WTC11 (cell line): ENCODE measurements around the gene SNTB2. TPM values are rescaled to one million over a fixed set of nuclear protein-coding genes. Genes with fewer than 3 reads are reported as not detected.

Experiments
- ATAC-seq: fragments of 200-7000 bp; cut with Tn5 transposase; 2 replicates; pipeline ENCODE4 v1.10.0; 2021; ENCODE audit warnings: mild to moderate bottlenecking, moderate library complexity
- CTCF ChIA-PET: fragments of 300-600 bp; sonication (Branson Sonifier 250); formaldehyde crosslinking; loops from one replicate; lab custom pipeline; 2021; ENCODE audit warnings: antibody characterized with exemption; lab: Charles Lee
- POLR2A ChIA-PET: fragments of 350-600 bp; sonication (Branson Sonifier 250); formaldehyde crosslinking; loops from one replicate; lab custom pipeline; 2021; ENCODE audit warnings: antibody characterized with exemption; lab: Charles Lee
- DNase-seq: peaks from one replicate; pipeline ENCODE4 v3.0.0; 2021; ENCODE audit warnings: low spot score
- H3K27ac Mint-ChIP-seq: 2 replicates; pipeline ENCODE4 v1.8.0; 2021; ENCODE audit warnings: mixed read lengths
- H3K27me3 Mint-ChIP-seq: 2 replicates; pipeline ENCODE4 v1.8.0; 2021; ENCODE audit warnings: low read depth, mild to moderate bottlenecking, moderate library complexity, mixed read lengths
- H3K36me3 Mint-ChIP-seq: 2 replicates; pipeline ENCODE4 v1.8.0; 2021; ENCODE audit warnings: mixed read lengths
- H3K4me1 Mint-ChIP-seq: 2 replicates; pipeline ENCODE4 v1.8.0; 2022; ENCODE audit warnings: mixed read lengths
- H3K4me3 Mint-ChIP-seq: 2 replicates; pipeline ENCODE4 v1.8.0; 2021; ENCODE audit warnings: mild to moderate bottlenecking, moderate library complexity, mixed read lengths
- H3K9me3 Mint-ChIP-seq: 2 replicates; pipeline ENCODE4 v1.8.0; 2021; ENCODE audit warnings: mixed read lengths
- AFF4 ChIP-seq: sonication (generic); formaldehyde crosslinking; IDR thresholded peaks from 2 replicates; pipeline ENCODE4 v1.8.1; 2023; ENCODE audit warnings: mild to moderate bottlenecking, missing genetic modification reagents, borderline replicate concordance
- AR ChIP-seq: fragments of 250-450 bp; sonication (Bioruptor Pico); IDR thresholded peaks from 2 replicates; pipeline ENCODE4 v1.9.0; 2021; ENCODE audit warnings: mild to moderate bottlenecking
- FOXJ3 ChIP-seq: sonication (generic); formaldehyde crosslinking; IDR thresholded peaks from 2 replicates; pipeline ENCODE4 v1.9.0; 2021; ENCODE audit warnings: missing genetic modification reagents, mild to moderate bottlenecking, borderline replicate concordance
- FOXP1 ChIP-seq: sonication (generic); formaldehyde crosslinking; IDR thresholded peaks from 2 replicates; pipeline ENCODE4 v1.8.0; 2022; ENCODE audit warnings: missing genetic modification reagents, mild to moderate bottlenecking, moderate library complexity, borderline replicate concordance
- GABPB1 ChIP-seq: sonication (generic); formaldehyde crosslinking; IDR thresholded peaks from 2 replicates; pipeline ENCODE4 v1.8.1; 2023; ENCODE audit warnings: mild to moderate bottlenecking, missing genetic modification reagents
- HMGXB4 ChIP-seq: sonication (generic); formaldehyde crosslinking; IDR thresholded peaks from 2 replicates; pipeline ENCODE4 v1.8.1; 2023; ENCODE audit warnings: mild to moderate bottlenecking, moderate library complexity, missing genetic modification reagents
- MYBL2 ChIP-seq: sonication (generic); formaldehyde crosslinking; IDR thresholded peaks from 2 replicates; pipeline ENCODE4 v1.8.1; 2023; ENCODE audit warnings: mild to moderate bottlenecking, moderate library complexity, missing genetic modification reagents
- NFE2L1 ChIP-seq: sonication (generic); formaldehyde crosslinking; IDR thresholded peaks from 2 replicates; pipeline ENCODE4 v1.8.1; 2023; ENCODE audit warnings: missing genetic modification reagents
- NFYB ChIP-seq: sonication (generic); formaldehyde crosslinking; conservative IDR thresholded peaks from 2 replicates; pipeline ENCODE4 v1.8.0; 2022; ENCODE audit warnings: low read depth, missing genetic modification reagents
- NR1H2 ChIP-seq: sonication (generic); formaldehyde crosslinking; IDR thresholded peaks from 2 replicates; pipeline ENCODE4 v1.9.0; 2021; ENCODE audit warnings: mild to moderate bottlenecking, moderate library complexity, missing genetic modification reagents
- PREB ChIP-seq: sonication (generic); formaldehyde crosslinking; IDR thresholded peaks from 2 replicates; pipeline ENCODE4 v1.8.1; 2022; ENCODE audit warnings: mild to moderate bottlenecking, missing genetic modification reagents, moderate library complexity, borderline replicate concordance
- PRRX2 ChIP-seq: fragments of 250-450 bp; sonication (Bioruptor Pico); IDR thresholded peaks from 2 replicates; pipeline ENCODE4 v1.8.0; 2021; ENCODE audit warnings: mild to moderate bottlenecking
- SMAD4 ChIP-seq: sonication (generic); formaldehyde crosslinking; IDR thresholded peaks from 2 replicates; pipeline ENCODE4 v1.8.0; 2022; ENCODE audit warnings: mild to moderate bottlenecking, missing genetic modification reagents
- STAT6 ChIP-seq: sonication (generic); formaldehyde crosslinking; conservative IDR thresholded peaks from 2 replicates; pipeline ENCODE4 v1.8.1; 2023; ENCODE audit warnings: mild to moderate bottlenecking, low read depth, missing genetic modification reagents, moderate library complexity
- TEAD1 ChIP-seq: sonication (generic); formaldehyde crosslinking; IDR thresholded peaks from 2 replicates; pipeline ENCODE4 v1.8.0; 2022; ENCODE audit warnings: mild to moderate bottlenecking, missing genetic modification reagents
- USF2 ChIP-seq: sonication (generic); formaldehyde crosslinking; IDR thresholded peaks from 2 replicates; pipeline ENCODE4 v1.8.1; 2023; ENCODE audit warnings: mild to moderate bottlenecking, missing genetic modification reagents, moderate library complexity
- ZNF317 ChIP-seq: sonication (generic); formaldehyde crosslinking; IDR thresholded peaks from 2 replicates; pipeline ENCODE4 v1.8.1; 2023; ENCODE audit warnings: low read depth, mild to moderate bottlenecking, moderate library complexity, missing genetic modification reagents, borderline replicate concordance
- ZNF416 ChIP-seq: fragments of 250-450 bp; sonication (Bioruptor Pico); IDR thresholded peaks from 2 replicates; pipeline ENCODE4 v1.9.0; 2021; ENCODE audit warnings: mild to moderate bottlenecking, inconsistent platforms
- ZNF532 ChIP-seq: fragments of 250-450 bp; sonication (Bioruptor Pico); IDR thresholded peaks from 2 replicates; pipeline ENCODE4 v1.9.0; 2021; ENCODE audit warnings: mild to moderate bottlenecking, borderline replicate concordance
- total RNA-seq: library from RNA; stranded (reverse); gene quantifications from 3 replicates; pipeline ENCODE4 v1.2.3, GENCODE V29; 2021

The SNTB2 gene
- total RNA-seq, 1 experiment from 2014 or later, result 23.7 TPM

GRCh38 chr16:69267633-69268032 is 80.7 kb downstream of the SNTB2 start (continued):
- TF ChIP-seq STAT6 (no peak), ZNF416 (no peak), FOXJ3 (no peak), TEAD1 (CRISPR knock-in tag) (no peak), PRRX2 (no peak), PREB (CRISPR knock-in tag) (no peak), NFE2L1 (CRISPR knock-in tag) (no peak), GABPB1 (CRISPR knock-in tag) (no peak), USF2 (CRISPR knock-in tag) (no peak), AFF4 (CRISPR knock-in tag) (no peak)

GRCh38 chr16:69270395-69270794 is 83.4 kb downstream of the SNTB2 start:
- Mint-ChIP-seq H3K27me3 (no peaks in the 10 kb centered on the region), H3K4me3 (no peak overlapping the region)
- no peak for TF ChIP-seq SMAD4
- TF ChIP-seq ZNF317 (CRISPR knock-in tag), result no peak
- no peak for TF ChIP-seq NFYB (CRISPR knock-in tag)
- no peak for TF ChIP-seq NR1H2 (CRISPR knock-in tag)
- no peak for TF ChIP-seq AR (CRISPR knock-in tag)
- TF ChIP-seq MYBL2 (CRISPR knock-in tag), result no peak
- TF ChIP-seq HMGXB4 (CRISPR knock-in tag), result no peak
- no peak for TF ChIP-seq ZNF532
- no peak for TF ChIP-seq FOXP1

More at GRCh38 chr16:69270395-69270794, 83.4 kb downstream of the SNTB2 start:
- Mint-ChIP-seq H3K36me3 (peaks cover 13% of the 10 kb centered on the region; the same call in 1 of the 2 replicates), H3K27ac (no peak overlapping the region), H3K4me1 (no peaks in the 10 kb centered on the region), H3K9me3 (no peaks in the 10 kb centered on the region)
- no peak for DNase-seq
- ATAC-seq, result no peak
- ChIA-PET POLR2A (no interaction called here), CTCF (interaction anchor here (0.7 kb wide), 1 partner anchor 11 kb away, joined by 4 read pairs; no protein-coding TSS in a partner anchor)
